TTC549 (cell line): Measurements from ENCODE around the gene PDZK1.
"Not testable (repeated sequence)": the region's sequence is repeated elsewhere in the genome, so short reads cannot be mapped to it uniquely, and the experiment has no call there.

Experiments
- FAIRE-seq: peaks from 2 replicates; lab custom pipeline; 2012; peaks lifted over from hg19 to GRCh38; lab: Jason Lieb, UNC

Gene PDZK1

DNA sequence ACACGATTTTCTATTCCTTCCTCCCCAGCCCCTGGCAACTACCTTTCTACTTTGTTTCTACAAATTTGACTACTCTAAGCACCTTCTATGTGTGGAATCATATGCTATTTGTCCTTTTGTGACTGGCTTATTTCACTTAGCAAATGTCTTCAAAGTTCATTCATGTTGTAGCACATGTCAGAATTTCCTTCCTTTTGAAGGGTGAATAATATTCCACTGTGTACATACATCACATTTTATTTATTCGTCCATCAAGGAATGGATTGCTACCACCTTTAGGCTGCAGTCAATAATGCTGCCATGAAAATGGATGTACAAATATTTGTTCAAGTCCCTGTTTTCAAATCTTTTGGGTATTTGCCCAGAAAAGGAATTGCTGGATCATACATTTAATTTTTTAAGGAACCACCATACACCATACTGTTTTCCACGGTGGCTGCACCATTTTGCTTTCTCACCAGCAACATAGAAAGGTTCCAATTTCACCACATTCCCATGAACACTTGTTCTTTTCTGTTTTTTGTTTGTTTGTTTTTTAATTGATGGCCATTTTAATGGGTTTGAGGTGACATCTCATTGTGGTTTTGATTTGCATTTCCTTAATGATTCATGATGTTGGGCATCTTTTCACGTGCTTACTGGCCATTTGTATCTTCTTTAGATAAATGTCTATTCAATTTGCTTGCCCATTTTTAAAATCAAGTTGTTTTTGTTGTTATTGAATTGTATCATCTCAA is 3.3 kb upstream of the PDZK1 start:
- FAIRE-seq: no peak

DNA sequence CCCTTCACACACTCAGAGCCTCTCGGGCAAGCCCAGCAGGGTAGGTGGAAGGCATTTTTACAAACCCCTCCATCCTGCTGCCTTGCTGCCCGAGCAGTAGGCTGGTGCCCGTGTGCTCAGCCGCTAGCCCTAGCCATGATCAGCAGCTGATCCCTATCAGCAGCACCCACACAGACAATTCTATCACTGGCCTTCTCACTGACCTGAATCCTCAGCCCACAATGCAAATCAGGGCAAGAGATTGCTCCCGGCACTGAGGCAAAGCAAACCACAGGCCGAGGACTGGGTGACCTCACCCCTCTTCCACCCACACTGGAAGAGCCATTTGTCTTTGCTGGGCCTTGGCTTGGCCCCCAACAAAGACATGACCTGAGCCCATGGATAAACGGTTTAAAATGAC is 895 bp upstream of the PDZK1 start:
- no peak for FAIRE-seq

DNA sequence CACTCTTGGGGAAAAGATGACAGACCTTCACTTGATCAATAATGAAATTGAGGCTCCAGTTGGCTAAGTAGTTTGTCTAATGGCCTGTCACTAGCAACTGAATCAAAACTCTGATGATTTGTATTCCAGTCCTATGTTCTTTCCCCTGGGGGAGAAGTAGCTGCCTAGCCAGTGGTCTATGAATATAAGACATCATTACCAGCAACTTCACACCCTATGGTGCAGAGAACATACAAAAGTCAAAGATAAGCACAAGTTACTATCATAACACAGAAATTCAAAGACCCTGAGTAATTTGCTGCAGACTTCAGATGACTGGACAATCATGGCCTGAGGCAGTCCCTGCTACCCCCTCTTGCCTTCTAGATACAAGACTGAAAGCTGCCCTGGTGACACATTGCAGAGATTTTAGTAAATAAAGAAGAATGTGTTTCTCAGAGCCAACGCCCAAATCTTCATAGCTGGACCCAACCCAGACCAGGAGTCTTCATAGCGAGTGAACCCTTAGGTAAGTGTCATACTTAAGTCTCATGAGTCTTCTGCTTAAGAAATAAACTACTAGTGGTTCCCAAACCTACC is 993 bp downstream of the PDZK1 start:
- no peak for FAIRE-seq

DNA sequence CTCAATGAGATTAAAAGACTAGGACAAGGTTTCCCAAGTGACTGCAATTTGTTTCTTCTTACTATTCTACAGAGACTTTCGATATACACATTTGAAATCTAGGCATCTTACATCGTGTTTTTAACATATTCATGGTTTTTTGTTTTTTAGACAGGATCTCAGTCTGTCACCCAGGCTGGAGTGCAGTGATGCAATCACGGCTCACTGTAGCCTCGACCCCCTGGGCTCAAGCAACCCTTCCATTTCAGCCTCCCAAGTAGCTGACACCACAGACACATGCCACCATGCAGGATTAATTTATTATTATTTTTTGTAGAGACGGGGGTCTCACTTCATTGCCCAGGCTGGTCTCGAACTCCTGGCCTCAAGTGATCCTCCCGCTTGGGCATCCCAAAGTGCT is 1.5 kb downstream of the PDZK1 start:
- no peak for FAIRE-seq

DNA sequence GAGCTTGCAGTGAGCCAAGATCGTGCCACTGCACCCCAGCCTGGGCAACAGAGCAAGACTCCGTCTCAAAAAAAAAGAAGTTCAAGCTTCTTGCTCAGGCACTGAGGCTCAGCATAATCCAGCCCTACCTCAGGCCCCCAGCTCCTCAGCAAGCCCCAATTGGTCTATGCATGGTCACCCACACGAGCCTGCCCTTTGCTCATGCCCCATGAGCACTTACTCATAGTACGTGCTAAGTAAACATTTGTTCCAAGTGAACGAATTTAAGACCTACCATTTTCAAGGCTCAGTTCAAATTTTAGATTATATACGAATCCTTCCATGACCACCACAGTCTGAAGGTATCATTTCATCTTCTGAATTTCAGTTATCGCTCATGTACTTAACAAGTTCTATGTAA is 4.3 kb downstream of the PDZK1 start:
- no peak for FAIRE-seq

DNA sequence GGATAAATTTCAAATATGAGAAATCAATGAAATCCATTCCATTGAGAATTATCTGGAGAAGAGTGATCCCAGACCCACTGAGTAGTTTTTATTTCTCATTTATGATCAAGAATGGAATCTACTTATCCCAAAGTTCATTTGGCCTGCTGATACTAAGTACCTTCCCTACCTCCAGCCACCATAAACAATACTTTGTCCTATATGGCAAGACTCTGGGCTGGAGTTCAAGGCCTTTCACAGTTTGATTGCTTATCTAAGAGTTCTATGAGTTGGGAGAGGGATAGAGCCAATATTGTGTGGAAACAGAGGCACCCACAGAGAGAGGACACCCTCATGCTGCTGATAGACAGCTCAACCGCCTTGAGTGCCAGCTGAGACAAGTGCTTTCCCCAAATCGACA is 5.1 kb downstream of the PDZK1 start:
- no peak for FAIRE-seq

DNA sequence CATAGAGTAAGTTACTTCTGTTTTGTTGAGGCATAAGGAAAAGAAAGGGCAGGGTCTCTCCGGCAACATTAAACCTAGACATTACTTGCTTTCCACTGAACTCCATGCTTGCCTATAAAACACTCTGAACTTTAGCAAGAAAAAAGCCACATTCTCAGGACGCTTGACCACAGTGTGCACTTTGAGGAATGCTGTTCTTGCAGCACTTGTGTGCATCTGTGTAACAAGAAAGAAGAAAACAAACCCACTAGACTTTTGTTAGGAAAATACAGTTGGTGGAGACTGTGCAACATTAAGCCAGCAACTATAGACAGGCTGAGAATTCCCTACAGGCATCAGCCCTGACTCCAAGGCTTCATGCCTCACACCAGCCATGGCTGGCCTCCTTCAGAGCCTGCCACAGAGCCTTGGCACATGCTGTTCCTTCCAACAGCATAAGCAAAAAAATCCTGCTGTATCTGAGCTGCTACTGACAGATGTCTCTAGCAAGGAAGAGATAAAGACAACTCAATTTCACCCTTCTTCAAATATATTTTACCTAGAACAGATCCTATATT is 5.8 kb downstream of the PDZK1 start:
- no peak for FAIRE-seq

DNA sequence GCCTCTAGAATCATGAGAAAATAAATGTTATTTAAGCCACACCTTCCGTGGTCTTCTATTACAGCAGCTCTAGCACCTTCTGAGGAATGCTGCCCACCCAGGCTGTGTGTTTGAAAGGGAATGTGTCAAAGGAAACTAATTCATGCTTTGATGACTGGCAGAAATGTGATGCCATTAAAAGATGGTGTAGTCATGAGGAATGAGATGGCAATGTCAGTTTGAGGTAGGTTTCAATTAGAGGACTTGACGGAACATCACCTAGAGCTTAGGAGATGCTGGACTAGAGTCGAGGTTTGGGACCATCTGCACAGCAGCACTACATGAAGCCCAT is 10.6 kb downstream of the PDZK1 start:
- FAIRE-seq: no peak

DNA sequence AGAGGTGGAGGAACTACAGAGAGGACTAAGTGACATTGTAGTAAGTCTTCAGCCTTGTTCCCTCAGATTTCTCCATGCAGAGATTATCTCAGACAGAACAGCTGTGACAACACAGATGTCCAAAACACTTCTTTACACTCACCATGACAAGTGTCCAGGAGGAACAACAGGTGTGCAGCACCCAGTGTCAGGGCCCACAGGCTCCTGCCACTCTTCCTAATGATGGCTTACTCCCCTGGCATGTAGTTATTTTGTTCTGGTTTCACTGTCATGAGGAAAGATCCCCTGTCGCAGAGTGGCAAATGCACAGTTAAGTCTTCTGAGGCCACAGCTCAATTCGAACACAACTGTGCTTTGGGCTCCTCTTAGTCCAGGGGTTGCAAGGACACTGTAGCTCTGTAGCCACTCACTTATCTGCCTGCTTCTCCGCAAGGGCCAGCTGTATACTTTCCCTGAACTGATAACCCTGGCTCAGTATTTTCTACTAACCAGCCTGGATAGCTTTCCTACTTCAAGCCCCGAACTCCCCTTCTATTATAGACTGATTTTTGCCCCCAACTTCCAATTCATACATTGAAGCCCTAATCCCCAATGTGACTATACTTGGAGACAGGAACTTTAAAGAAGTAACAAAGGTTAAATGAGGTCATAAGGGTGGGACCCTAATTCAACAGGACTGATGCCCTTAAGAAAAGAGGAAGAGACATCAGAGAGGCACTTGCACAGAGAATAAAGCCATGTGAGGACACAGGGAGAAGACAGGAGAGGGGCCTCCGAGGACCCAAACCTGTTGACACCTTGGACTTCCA is 11.1 kb downstream of the PDZK1 start:
- FAIRE-seq: no peak

DNA sequence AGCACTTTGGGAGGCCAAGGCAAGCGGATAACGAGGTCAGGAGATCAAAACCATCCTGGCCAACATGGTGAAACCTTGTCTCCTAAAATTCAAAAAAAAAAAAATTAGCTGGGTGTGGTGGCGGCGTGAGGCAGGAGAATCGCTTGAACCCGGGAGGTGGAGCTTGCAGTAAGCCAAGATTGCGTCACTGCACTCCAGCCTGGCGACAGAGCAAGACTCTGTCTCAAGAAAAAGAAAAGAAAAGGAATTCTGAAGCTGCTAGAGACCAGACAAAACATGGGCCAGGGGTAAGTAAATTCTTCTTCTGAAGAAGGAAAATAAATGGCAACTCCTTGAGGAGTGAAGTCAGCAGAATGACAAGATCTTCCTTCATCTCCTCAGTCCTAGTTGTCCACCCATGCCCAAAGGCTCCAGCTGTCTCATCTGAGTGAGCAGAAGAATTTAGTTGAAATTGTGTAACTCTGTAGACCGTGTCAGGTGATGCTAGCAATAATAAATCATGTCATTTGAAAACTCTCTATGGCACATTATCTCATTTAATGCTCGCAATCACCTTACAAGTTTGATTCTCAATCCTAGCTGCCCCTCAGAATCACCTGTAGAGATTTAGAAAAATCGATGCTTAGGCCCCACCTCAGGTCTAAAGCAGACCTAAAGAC is 14.3 kb downstream of the PDZK1 start:
- no peak for FAIRE-seq

DNA sequence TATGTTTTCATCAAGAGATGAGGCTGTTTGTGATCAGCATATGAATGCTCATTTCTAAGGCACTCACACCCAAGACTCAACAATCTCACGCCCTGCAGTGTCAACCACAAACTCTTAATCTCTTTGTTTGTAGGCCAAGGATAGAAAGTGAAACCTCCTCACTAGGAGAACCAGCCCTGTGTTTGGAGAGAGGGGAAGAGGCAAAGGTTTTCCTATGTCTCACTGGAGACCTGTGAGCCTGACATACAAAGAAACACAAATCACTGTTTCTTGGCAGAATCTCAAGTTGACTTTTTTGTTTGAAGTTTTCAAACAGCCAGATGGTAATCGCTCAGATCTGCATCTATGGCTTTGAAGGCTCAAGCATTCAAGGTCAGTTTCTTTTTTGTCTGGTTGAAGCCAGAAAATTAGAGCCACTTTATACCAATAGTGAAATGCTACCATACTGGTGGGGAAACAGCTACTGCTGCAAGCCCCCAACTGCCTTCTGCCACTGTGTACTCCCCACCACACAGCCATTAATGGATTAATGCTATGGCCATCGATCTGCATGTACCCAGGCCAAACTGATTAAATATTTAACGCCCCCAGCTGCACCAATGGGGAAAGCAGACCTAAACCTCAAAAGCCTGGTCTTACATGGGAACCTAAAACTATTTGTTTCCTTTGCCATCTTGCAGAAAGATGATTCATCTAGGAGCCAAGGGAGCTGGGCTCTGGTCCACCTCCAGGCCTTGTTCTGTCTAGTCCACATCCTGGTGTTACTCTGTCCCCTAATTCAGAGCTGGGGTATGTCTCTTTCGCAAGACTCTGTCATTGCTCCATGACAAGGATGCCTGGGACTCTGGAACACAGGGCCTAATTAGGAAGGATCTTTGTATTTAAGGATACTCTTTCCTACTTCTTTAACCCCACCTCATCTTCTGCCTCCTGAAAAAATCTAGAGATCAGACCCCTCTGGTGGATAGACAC is 16.3 kb downstream of the PDZK1 start:
- FAIRE-seq: no peak

DNA sequence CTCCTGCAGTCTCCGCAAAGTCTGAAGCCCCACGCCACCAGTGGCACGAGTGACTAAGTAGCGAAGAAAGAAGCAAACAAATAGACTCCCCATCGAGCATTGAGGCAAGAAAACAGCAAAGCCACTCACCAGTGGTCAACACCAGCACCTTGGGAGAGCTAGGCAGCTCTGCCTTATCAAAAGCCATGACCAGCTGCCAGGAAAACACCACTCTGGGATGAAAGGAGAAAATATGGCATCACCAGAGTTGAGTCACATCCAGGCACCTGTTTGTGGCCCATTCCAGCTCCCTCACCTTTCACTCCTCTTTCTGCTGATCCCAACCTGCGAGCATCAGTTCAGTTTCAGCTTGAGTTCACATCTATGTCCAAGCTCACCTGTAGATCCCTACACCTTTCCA is 17.2 kb downstream of the PDZK1 start:
- no peak for FAIRE-seq

DNA sequence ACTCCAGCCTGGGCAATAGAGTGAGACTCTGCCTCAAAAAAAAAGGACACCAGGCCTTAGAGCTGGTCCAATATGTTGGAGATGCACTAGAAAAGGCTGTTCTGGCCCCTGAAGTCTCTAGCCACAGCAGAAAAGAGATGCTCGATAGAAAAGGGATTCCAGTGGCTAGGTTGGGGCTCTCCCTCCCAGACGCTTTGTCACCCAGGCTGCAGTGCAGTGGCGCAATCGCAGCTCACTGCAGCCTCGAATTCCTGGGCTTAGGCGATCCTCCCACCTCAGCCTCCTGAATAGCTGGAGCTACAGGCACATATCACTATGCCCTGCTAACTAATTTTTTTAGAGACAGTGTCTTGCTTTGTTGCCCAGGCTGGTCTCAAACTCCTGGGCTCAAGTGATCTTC is 18.2 kb downstream of the PDZK1 start:
- no peak for FAIRE-seq

DNA sequence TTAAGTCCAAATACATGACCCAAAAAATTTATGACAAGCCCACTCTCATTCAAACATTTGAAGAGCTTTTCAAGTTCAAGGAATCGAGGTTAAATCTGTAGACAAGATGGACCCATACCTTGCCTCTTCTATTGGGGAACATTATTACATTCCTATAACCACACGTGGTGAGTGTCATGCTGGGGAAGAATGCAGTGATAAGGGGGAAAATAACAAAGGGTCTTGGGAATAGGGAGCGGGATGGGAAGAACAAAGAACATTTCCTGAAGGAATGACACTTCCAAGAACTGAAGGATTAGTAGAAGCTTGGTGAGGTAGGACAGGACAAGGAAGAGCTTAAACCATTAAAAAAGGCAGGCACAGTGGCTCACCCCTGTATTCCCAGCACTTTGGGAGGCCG is 18.8 kb downstream of the PDZK1 start:
- no peak for FAIRE-seq

DNA sequence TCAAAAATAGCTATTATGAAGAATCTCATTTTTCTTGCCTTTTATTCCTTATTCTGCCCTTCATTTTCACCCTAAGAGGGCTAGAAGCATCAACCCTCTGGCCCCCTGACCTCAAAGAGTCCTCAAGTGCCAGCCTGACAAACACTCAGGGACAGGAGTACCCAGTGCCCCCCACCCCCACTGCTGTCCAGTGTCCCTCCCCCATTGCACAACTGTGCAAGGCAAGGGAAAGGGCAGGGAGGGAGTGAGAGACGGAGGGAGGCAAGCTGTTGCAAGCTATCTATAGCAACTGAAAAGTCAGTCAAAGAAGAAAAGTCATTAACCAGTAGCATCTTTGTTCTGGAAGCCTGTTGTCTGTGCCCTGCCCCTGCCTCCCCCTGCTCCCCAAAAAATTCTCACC is 21.1 kb downstream of the PDZK1 start:
- not testable (repeated sequence) for FAIRE-seq

DNA sequence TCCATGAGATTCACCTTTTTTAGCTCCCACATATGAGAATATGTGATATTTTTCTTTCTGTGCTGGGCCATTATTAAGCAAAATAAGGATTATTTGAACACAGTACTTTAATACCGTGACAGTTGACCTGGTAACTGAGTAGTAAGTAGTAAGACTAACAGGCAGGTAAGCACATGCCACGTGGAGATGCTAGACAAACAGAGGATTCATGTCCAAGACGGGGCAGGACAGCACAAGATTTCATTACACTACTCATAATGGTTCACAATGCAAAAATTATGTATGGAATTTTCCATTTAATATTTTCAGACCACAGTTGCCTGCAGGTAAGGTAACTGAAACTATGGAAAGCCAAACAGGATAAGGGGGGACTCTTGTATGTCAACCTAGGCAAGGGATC is 22.3 kb downstream of the PDZK1 start:
- not testable (repeated sequence) for FAIRE-seq

DNA sequence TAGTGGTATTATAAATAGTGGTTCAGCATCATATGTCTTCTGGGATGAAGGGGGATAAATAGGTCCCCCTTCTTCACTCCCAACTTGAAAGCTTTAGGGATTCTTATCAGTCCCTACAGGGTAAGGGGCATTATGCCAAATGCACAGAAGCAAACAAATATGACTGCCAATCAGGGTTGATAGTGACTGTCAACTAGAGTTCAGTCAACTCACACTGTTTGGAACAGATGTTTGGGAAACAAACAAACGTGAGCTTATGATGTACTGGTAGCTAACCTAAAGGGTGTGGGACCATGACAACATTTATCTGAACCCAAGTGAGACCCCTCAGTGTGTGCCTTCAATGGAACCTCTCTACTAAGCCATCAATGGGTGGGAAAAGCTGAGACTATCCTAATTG is 34.0 kb downstream of the PDZK1 start:
- not testable (repeated sequence) for FAIRE-seq

DNA sequence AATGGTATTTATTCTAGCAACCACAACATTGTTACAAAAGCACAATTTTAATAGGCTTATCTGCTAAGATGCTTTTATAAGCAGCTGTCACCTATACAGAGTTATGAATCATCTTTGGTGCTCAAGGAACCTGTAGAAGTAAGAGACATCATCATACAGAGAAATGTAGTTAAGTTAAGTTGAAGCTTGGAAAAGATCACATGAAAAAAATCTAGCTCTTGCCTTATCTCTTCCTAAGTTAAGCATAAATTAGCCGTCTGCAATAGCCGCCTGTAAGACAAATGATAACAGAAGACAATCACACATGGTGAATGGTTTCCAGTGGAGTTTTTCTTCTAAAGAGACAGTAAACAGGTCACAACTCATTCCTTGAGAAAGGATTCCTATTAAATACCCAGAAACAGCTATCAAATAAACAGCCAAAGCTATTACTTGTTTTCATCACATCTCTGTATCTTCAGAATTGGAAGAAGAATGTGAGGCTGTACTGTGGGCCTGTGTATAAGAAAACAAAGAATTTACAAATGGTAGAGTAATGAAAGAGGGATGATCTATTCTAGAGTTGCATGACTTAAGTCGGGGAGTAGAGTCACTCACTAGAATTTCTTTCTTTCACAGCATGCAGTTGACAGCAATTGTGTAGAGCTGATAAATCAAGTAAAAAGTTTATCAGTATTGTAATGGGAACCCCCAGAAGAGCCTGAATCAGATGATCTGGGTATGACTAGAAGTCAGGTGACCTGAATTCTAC is 36.0 kb downstream of the PDZK1 start:
- not testable (repeated sequence) for FAIRE-seq

DNA sequence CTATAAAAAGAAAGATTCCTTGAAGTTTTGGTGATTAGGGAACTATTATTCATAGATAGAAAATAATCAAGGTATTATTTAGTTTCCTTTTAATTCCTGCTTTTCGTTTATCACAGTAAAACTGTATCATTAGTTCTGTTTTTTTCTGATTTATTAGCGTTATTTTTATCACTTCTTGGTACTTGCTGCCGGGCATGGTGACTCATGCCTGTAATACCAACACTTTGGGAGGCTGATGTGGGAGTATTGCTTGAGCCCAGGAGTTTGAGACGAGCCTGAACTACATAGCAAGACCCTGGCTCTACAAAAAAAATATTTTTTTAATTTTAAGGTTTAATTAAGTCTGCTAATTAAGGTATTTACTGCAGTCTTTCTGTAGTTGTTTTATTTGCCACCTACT is 42.2 kb downstream of the PDZK1 start:
- FAIRE-seq: not testable (repeated sequence)

DNA sequence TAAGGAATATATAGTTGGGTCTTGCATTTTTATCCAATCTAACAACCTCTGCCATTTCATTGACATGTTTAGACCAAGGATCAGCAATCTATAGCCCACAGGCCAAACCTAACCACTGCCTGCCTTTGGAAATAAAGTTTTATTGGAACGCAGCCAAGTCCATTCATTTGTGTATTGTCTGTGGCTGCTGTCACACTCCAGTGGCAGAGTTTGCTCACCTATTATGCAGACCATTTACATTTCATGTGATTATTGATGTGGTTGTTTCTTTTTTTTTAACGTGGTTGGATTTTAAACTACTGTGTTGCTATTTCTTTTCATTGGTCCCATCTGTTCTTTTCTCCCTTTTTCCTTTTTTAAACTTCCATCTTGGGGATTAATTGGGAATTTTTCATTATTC is 44.7 kb downstream of the PDZK1 start:
- not testable (repeated sequence) for FAIRE-seq
